GM12878 (cell line): ENCODE results near the gene CRB3. TPM values are rescaled to one million over a fixed set of nuclear protein-coding genes. Genes with fewer than 3 reads are reported as not detected.

Experiments used
- ATAC-seq: fragments of 200-7000 bp; cut with Tn5 transposase; 3 replicates; pipeline ENCODE4 v1.9.1; 2020; ENCODE audit warnings: mild to moderate bottlenecking, moderate library complexity
- BruUV-seq: library from RNA; stranded (reverse); fragments of 400-500 nt; replicated peaks from 2 replicates; lab custom pipeline; 2021; lab: Mats Ljungman, UMichigan
- CTCF ChIA-PET: fragments of 300-600 bp; sonication (Branson Sonifier 250); formaldehyde crosslinking; extraction: SDS; loops from one replicate; lab custom pipeline; 2021; ENCODE audit warnings: inconsistent platforms; lab: Yijun Ruan, JAX
- POLR2A ChIA-PET: fragments of 350-600 bp; formaldehyde crosslinking; extraction: SDS; loops from one replicate; lab custom pipeline; 2021; ENCODE audit warnings: inconsistent platforms; lab: Charles Lee
- RAD21 ChIA-PET: fragments of 300-600 bp; sonication (Branson Sonifier 250); formaldehyde crosslinking; loops from one replicate; lab custom pipeline; 2023; ENCODE audit warnings: antibody characterized with exemption; ENCODE audit not compliant: unreplicated experiment; lab: Charles Lee
- SMC1A ChIA-PET: fragments of 300-600 bp; sonication (Branson Sonifier 250); formaldehyde crosslinking; loops from one replicate; lab custom pipeline; 2023; ENCODE audit not compliant: unreplicated experiment, uncharacterized antibody; lab: Charles Lee
- DNase-seq: peaks from one replicate; pipeline ENCODE4 v3.0.0-alpha.2; 2011; ENCODE audit warnings: low read depth, low spot score
- FAIRE-seq: peaks from 3 replicates; lab custom pipeline; 2011; peaks lifted over from hg19 to GRCh38; lab: Jason Lieb, UNC
- H2AFZ ChIP-seq: 2 replicates; pipeline ENCODE4 v1.6.0; 2011; ENCODE audit warnings: low read depth, low read length, control low read depth; ENCODE audit not compliant: control insufficient read depth
- H3K27ac ChIP-seq: 2 replicates; pipeline ENCODE4 v1.5.1; 2011; ENCODE audit warnings: control low read depth; ENCODE audit not compliant: control insufficient read depth, insufficient read depth
- H3K27me3 ChIP-seq, 2 experiments: replicated peaks in 1 of 2; 2 replicates each; pipeline versions ENCODE4 v1.6.0 to v1.6.1; 2011; ENCODE audit warnings: low read length in 1 of 2; ENCODE audit not compliant: control insufficient read depth in 2 of 2, insufficient read depth in 2 of 2
- H3K36me3 ChIP-seq, 2 experiments: 2 replicates each; pipeline ENCODE4 v1.5.1; 2011; ENCODE audit warnings: low read length in 1 of 2; ENCODE audit not compliant: control insufficient read depth in 2 of 2, insufficient read depth in 2 of 2
- H3K4me1 ChIP-seq: 2 replicates; pipeline ENCODE4 v1.6.1; 2011; ENCODE audit warnings: mild to moderate bottlenecking, low read length, moderate library complexity, mixed read lengths; ENCODE audit not compliant: control insufficient read depth, insufficient read depth
- H3K4me2 ChIP-seq: 2 replicates; pipeline ENCODE4 v1.6.0; 2011; ENCODE audit warnings: control low read depth; ENCODE audit not compliant: control insufficient read depth, insufficient read depth
- H3K4me3 ChIP-seq: fragments of 200-600 bp; sonication (generic); 2 replicates; pipeline ENCODE4 v1.5.1; 2016
- H3K79me2 ChIP-seq: 2 replicates; pipeline ENCODE4 v1.6.0; 2011; ENCODE audit warnings: low read length; ENCODE audit not compliant: control insufficient read depth, insufficient read depth
- H3K9ac ChIP-seq: 2 replicates; pipeline ENCODE4 v1.8.0; 2011; ENCODE audit warnings: low read length, control low read depth, mixed read lengths; ENCODE audit not compliant: control insufficient read depth, insufficient read depth
- H3K9me3 ChIP-seq: replicated peaks from 3 replicates; pipeline ENCODE4 v1.5.1; 2011; ENCODE audit warnings: mild to moderate bottlenecking, low read length; ENCODE audit not compliant: control insufficient read depth, insufficient read depth
- H4K20me1 ChIP-seq: 2 replicates; pipeline ENCODE4 v1.6.0; 2011; ENCODE audit not compliant: control insufficient read depth, insufficient read depth
- BHLHE40 ChIP-seq, 2 experiments: fragments of 450-650 bp in 1 of 2; IDR thresholded peaks; 2 replicates each; pipeline ENCODE4 v1.6.1; 2011 to 2017; ENCODE audit warnings: low read depth in 2 of 2, borderline replicate concordance in 1 of 2, improper control_type of control experiment in 1 of 2, low read length in 1 of 2, mild to moderate bottlenecking in 1 of 2
- CBX3 ChIP-seq: fragments of 200-600 bp; sonication (generic); IDR thresholded peaks from 2 replicates; pipeline ENCODE4 v1.6.1; 2016; ENCODE audit warnings: low read depth, borderline replicate concordance
- DPF2 ChIP-seq: fragments of 450-650 bp; IDR thresholded peaks from 2 replicates; pipeline ENCODE4 v1.6.1; 2017; ENCODE audit warnings: mild to moderate bottlenecking
- ETV6 ChIP-seq, 2 experiments: fragments of 450-650 bp in 1 of 2; IDR thresholded peaks in 1 of 2; conservative IDR thresholded peaks in 1 of 2; 2 replicates each; pipeline ENCODE4 v1.6.1; 2014; ENCODE audit warnings: antibody characterized with exemption in 1 of 2, borderline replicate concordance in 1 of 2, low read depth in 1 of 2, mild to moderate bottlenecking in 1 of 2, moderate library complexity in 1 of 2
- FOXM1 ChIP-seq: IDR thresholded peaks from 2 replicates; pipeline ENCODE4 v1.6.1; 2012; ENCODE audit warnings: low read depth, mild to moderate bottlenecking, inconsistent platforms, low read length, moderate library complexity
- HDAC6 ChIP-seq: fragments of 200-600 bp; sonication (generic); IDR thresholded peaks from one replicate; pipeline ENCODE4 v1.8.0; 2017; ENCODE audit warnings: antibody characterized with exemption; ENCODE audit not compliant: unreplicated experiment
- IRF3 ChIP-seq: fragments of 450-650 bp; IDR thresholded peaks from 2 replicates; pipeline ENCODE4 v1.6.1; 2014; ENCODE audit warnings: mild to moderate bottlenecking
- KLF5 ChIP-seq: fragments of 450-650 bp; IDR thresholded peaks from 2 replicates; pipeline ENCODE4 v1.6.1; 2014; ENCODE audit warnings: mild to moderate bottlenecking; ENCODE audit not compliant: partially characterized antibody
- MYB ChIP-seq: fragments of 150-350 bp; IDR thresholded peaks from 2 replicates; pipeline ENCODE4 v1.6.1; 2014; ENCODE audit warnings: mild to moderate bottlenecking, low read depth, low read length, borderline replicate concordance
- NKRF ChIP-seq: fragments of 450-650 bp; conservative IDR thresholded peaks from 2 replicates; pipeline ENCODE4 v1.6.1; 2017; ENCODE audit warnings: mild to moderate bottlenecking, moderate library complexity
- NR2F1 ChIP-seq: fragments of 450-650 bp; conservative IDR thresholded peaks from 2 replicates; pipeline ENCODE4 v1.6.1; 2017; ENCODE audit warnings: mild to moderate bottlenecking
- SPI1 ChIP-seq: IDR thresholded peaks from 2 replicates; pipeline ENCODE4 v1.6.1; 2011; ENCODE audit warnings: low read depth, mild to moderate bottlenecking, low read length, moderate library complexity, borderline replicate concordance; ENCODE audit not compliant: insufficient read depth
- SRF ChIP-seq, 2 experiments: IDR thresholded peaks; 2 replicates each; pipeline ENCODE4 v1.6.1; 2011; ENCODE audit warnings: low read depth in 2 of 2, low read length in 2 of 2, mild to moderate bottlenecking in 1 of 2, moderate library complexity in 1 of 2
- SUPT20H ChIP-seq: IDR thresholded peaks from 2 replicates; pipeline ENCODE4 v1.6.1; 2011; ENCODE audit warnings: low read depth, mild to moderate bottlenecking, low read length, moderate library complexity, borderline replicate concordance; ENCODE audit not compliant: control insufficient read depth
- TBL1XR1 ChIP-seq: IDR thresholded peaks from 2 replicates; pipeline ENCODE4 v1.6.1; 2012; ENCODE audit warnings: low read depth, low read length, improper control_type of control experiment
- YBX1 ChIP-seq: fragments of 450-650 bp; IDR thresholded peaks from 2 replicates; pipeline ENCODE4 v1.6.1; 2016; ENCODE audit warnings: antibody characterized with exemption
- ZBTB4 ChIP-seq: fragments of 450-650 bp; formaldehyde crosslinking; IDR thresholded peaks from 2 replicates; pipeline ENCODE4 v1.4.0; 2022; ENCODE audit warnings: mild to moderate bottlenecking, moderate library complexity
- WGBS: methylation state at CpG from one replicate; pipeline ENCODE4 v1.1.6; 2016; ENCODE audit warnings: low lambda C conversion rate; ENCODE audit not compliant: insufficient replicate concordance, insufficient coverage; ENCODE audit errors: missing lambda C conversion rate; 5-methylcytosine and 5-hydroxymethylcytosine counted together
- in situ Hi-C: fragments of 300-500 bp; cut with MboI; formaldehyde crosslinking; loops from 9 replicates; pipeline ENCODE4 v1.14.3; 2018; ENCODE audit warnings: mixed read lengths
- intact Hi-C: fragments of 100-400 bp; cut with micrococcal nuclease; formaldehyde crosslinking; loops from one replicate; pipeline ENCODE4 v1.14.2; 2022; ENCODE audit not compliant: unreplicated experiment
- polyA plus RNA-seq, 11 experiments: library from polyadenylated mRNA; depleted of rRNA in 4 of 11; unstranded in 6 of 11; stranded (reverse) in 5 of 11; fragments of >200 nt; fragmentation: Nextera tagmentation in 4 of 11; fragmentation: Illumina TruSeq in 1 of 11; extraction: Ambion mirVana in 4 of 11; extraction: Trizol in 1 of 11; gene quantifications; 1 replicate in 1 of 11; 2 replicates in 10 of 11; pipeline versions ENCODE4 v1.2.1 to v1.2.3, GENCODE V29; 2011 to 2016; ENCODE audit warnings: inconsistent platforms in 2 of 11, missing spikeins in 2 of 11, low read depth in 1 of 11
- total RNA-seq, 4 experiments: library from RNA; depleted of rRNA in 3 of 4; stranded (reverse); fragments of >200 nt in 3 of 4; fragmentation: Illumina TruSeq in 1 of 4; extraction: Trizol in 1 of 4; gene quantifications; 2 replicates each; pipeline versions ENCODE4 v1.2.1 to v1.2.3, GENCODE V29; 2013 to 2021

The CRB3 gene
- total and polyA plus RNA-seq, 10 of the 15 experiments (the other 5 are each of a cell fraction or from before 2014, with no cell fraction given) = 0.11 to 1.9 (median 0.98) TPM; not detected in 1

- TF ChIP-seq KLF5 = no peak
- no peak for TF ChIP-seq YBX1
- TF ChIP-seq NKRF = no peak
- TF ChIP-seq HDAC6 = no peak
- no peak for TF ChIP-seq MYB
- TF ChIP-seq DPF2 = no peak
- no peak for TF ChIP-seq SRF (IDR thresholded peaks at IDR 0.05; ENCODE audit: low read depth in 2 of 2, low read length in 2 of 2)
- no peak for TF ChIP-seq BHLHE40 (IDR thresholded peaks at IDR 0.05; ENCODE audit: borderline replicate concordance in 1 of 2, low read depth in 2 of 2, low read length in 1 of 2)
- TF ChIP-seq ETV6 (conservative IDR thresholded peaks at IDR 0.05 in 1 of 2, IDR thresholded peaks at IDR 0.05 in 1 of 2; ENCODE audit: borderline replicate concordance in 1 of 2, low read depth in 1 of 2) = no peak
Measured at GRCh38 chr19:6510618-6511017, 46.5 kb downstream of the CRB3 start (continued).

- Histone ChIP-seq H2AFZ (no peak overlapping the region), H3K27me3 (no peaks in the 10 kb centered on the region), H3K4me3 (no peak overlapping the region), H3K36me3 (no peaks in the 10 kb centered on the region), H3K4me1 (peaks cover 13% of the 10 kb centered on the region), H3K9ac (no peak overlapping the region), H3K9me3 (no peaks in the 10 kb centered on the region), H3K27ac (no peak overlapping the region), H4K20me1 (no peaks in the 10 kb centered on the region), H3K4me2 (no peak overlapping the region), H3K79me2 (peaks cover 14% of the 10 kb centered on the region)
- ChIA-PET CTCF (interaction anchor here (0.7 to 2.8 kb wide), 2 partner anchors 41 to 349 kb away, joined by 3 to 16 read pairs; no protein-coding TSS in a partner anchor), POLR2A (interaction anchor here (0.8 kb wide), 1 partner anchor 51 kb away, joined by 3 read pairs; no protein-coding TSS in a partner anchor), RAD21 (no interaction called here), SMC1A (no interaction called here)
- ATAC-seq = no peak
- intact Hi-C loops (no loop called here), in situ Hi-C loops (no loop called here)
- BruUV-seq = no TSS peak
- WGBS = 28% methylated on average over 8 of the region's 9 CpGs
- FAIRE-seq = no peak
- DNase-seq = no peak
- TF ChIP-seq MYB (no peak), CBX3 (no peak), ZBTB4 (CRISPR knock-in tag) (no peak), FOXM1 (no peak), TBL1XR1 (no peak), NR2F1 (no peak), SPI1 (no peak), IRF3 (no peak), SUPT20H (no peak)
Measured at GRCh38 chr19:6514089-6514488, 50.0 kb downstream of the CRB3 start.
